Astrocyte (in vitro differentiated cells and primary cell): Measurements from ENCODE around the gene VGLL4.

ENCODE experiments used
- CTCF ChIP-seq: IDR thresholded peaks from 2 replicates; pipeline ENCODE4 v1.5.1; 2011; ENCODE audit warnings: low read depth, mild to moderate bottlenecking, inconsistent platforms, low read length, moderate library complexity; ENCODE audit not compliant: insufficient read depth
- EZH2 ChIP-seq: IDR thresholded peaks from 2 replicates; pipeline ENCODE4 v1.6.1; 2012; ENCODE audit warnings: mild to moderate bottlenecking, low read length, inconsistent platforms; ENCODE audit not compliant: insufficient read depth

- TF ChIP-seq CTCF (no peak), EZH2 (no peak)
Observed at GRCh38 chr3:11529281-11529680, 114.4 kb downstream of the VGLL4 start.
